ENCODE data around the gene IFITM1. TPM values are rescaled to one million over a fixed set of nuclear protein-coding genes. Genes with fewer than 3 reads are reported as not detected.

Gene IFITM1
- total and polyA plus RNA-seq, 2 of the 4 experiments (the other 2 are of a cell fraction), result 24.2 to 68.9 TPM

- peaks cover 15% of the 10 kb centered on the region; the same call in 1 of the 2 replicates for H3K27me3 ChIP-seq (ENCODE audit: control insufficient read depth, insufficient read depth, low read length)
- no peak overlapping the region for H4K91ac ChIP-seq (ENCODE audit: insufficient read depth, low read depth, low read length)
- WGBS, 2 experiments (ENCODE audit: extremely low coverage in 2 of 2, insufficient read length in 1 of 2), result no CpG with 5 or more reads among the region's 13 CpGs
- no peak overlapping the region for H3K14ac ChIP-seq (replicated peaks; ENCODE audit: low read depth, low read length)
- no peaks in the 10 kb centered on the region for H4K20me1 ChIP-seq (ENCODE audit: insufficient read depth, low read length)
- ChIA-PET POLR2A (ENCODE audit: unreplicated experiment) (no interaction called here), CTCF (no interaction called here)
- no peak overlapping the region for H4K8ac ChIP-seq (ENCODE audit: low read depth in 2 of 2, low read length in 2 of 2)
- H3K27ac ChIP-seq (ENCODE audit: insufficient read depth, low read length), result no peak overlapping the region
- H3K79me1 ChIP-seq (ENCODE audit: low read depth in 1 of 2, low read length in 2 of 2), result peaks cover 0 to 7% of the 10 kb centered on the region in 2 experiments; a peak in 3 of 4 replicates
- DNase-seq (no peak), ATAC-seq (ENCODE audit: low read depth) (no peak)
- peaks cover 19% of the 10 kb centered on the region for H3K36me3 ChIP-seq (ENCODE audit: control insufficient read depth, insufficient read depth, low read length)
- dilution Hi-C loops (cut with HindIII; ENCODE audit: low sequenced_read_pairs, unreplicated experiment) (no loop called here), intact Hi-C loops (cut with micrococcal nuclease) (no loop called here), in situ Hi-C loops (cut with MboI; ENCODE audit: low sequenced_read_pairs) (no loop called here)
- H3K4me3 ChIP-seq (ENCODE audit: insufficient read depth, low read depth, low read length), result no peak overlapping the region
- TF ChIP-seq SMC3 (IDR thresholded peaks at IDR 0.05; ENCODE audit: low read depth, low read length) (no peak), FOS (IDR thresholded peaks at IDR 0.05; ENCODE audit: low read depth, low read length) (no peak), NFE2L2 (IDR thresholded peaks at IDR 0.05; ENCODE audit: low read depth, low read length) (no peak), CEBPB (IDR thresholded peaks at IDR 0.05; ENCODE audit: low read depth, low read length) (no peak), POLR2A (IDR thresholded peaks at IDR 0.05; ENCODE audit: low read depth, low read length) (no peak)
- H3K4me1 ChIP-seq (ENCODE audit: control insufficient read depth, insufficient read depth, low read length), result peaks cover 4% of the 10 kb centered on the region; the same call in 1 of the 2 replicates
- H3K9me3 ChIP-seq (ENCODE audit: control insufficient read depth, insufficient read depth, low read length), result no peaks in the 10 kb centered on the region
- no peak overlapping the region for H2BK15ac ChIP-seq (ENCODE audit: low read depth, low read length)
- no peak overlapping the region for H2BK5ac ChIP-seq (ENCODE audit: low read depth, low read length, poor library complexity, severe bottlenecking)
- no peak overlapping the region for H2BK20ac ChIP-seq (ENCODE audit: low read depth, low read length)
- H2AK9ac ChIP-seq (replicated peaks; ENCODE audit: low read depth, low read length, poor library complexity), result peak overlapping the region; percentile 65
- no peak overlapping the region for H2BK120ac ChIP-seq (ENCODE audit: low read depth, low read length)
- BruUV-seq (replicated peaks), result no TSS peak
- H2AFZ ChIP-seq (replicated peaks; ENCODE audit: low read length, poor library complexity), result no peak overlapping the region
- no peak overlapping the region for H3K9ac ChIP-seq (ENCODE audit: low read depth, low read length)
- no peak overlapping the region for H3K4ac ChIP-seq (ENCODE audit: low read depth, low read length)
- no peak overlapping the region for H3K56ac ChIP-seq (ENCODE audit: extremely low read depth, insufficient read depth, low read length)
- H4K5ac ChIP-seq (ENCODE audit: low read depth, low read length), result no peak overlapping the region
- no peaks in the 10 kb centered on the region for H3K9me1 ChIP-seq (ENCODE audit: insufficient read depth, low read length)
- no peak overlapping the region for H3K4me2 ChIP-seq (ENCODE audit: low read depth, low read length)
- no peak overlapping the region for H3K18ac ChIP-seq (ENCODE audit: low read depth, low read length)
- no peak overlapping the region for H2AK5ac ChIP-seq (ENCODE audit: low read depth, low read length)
- H3K23ac ChIP-seq (ENCODE audit: low read depth, low read length), result no peak overlapping the region
Measured at GRCh38 chr11:290621-291231, 23.1 kb upstream of the IFITM1 start.

All from IMR-90 (cell line).